HG03558 (cell line): ENCODE measurements around the gene TRPV5.

Source experiments
- ATAC-seq: cut with Tn5 transposase; IDR thresholded peaks from one replicate; pipeline ENCODE4 v1.9.1; 2021; ENCODE audit warnings: moderate number of reproducible peaks; ENCODE audit not compliant: unreplicated experiment; ENCODE audit errors: extremely low read depth

The TRPV5 gene

GRCh38 chr7:142941541-142941940, 8.0 kb upstream of the TRPV5 start:
- ATAC-seq, result no peak

- ATAC-seq, result no peak
Measured at GRCh38 chr7:142940966-142941535, 7.5 kb upstream of the TRPV5 start.

GRCh38 chr7:142939226-142939910, 5.8 kb upstream of the TRPV5 start, which contains the start of gene LLCFC1:
Gene LLCFC1, plus strand, starts transcription at chr7:142939484. Its CDS starts 138 bp downstream, at chr7:142939622.
- ATAC-seq, result no peak

GRCh38 chr7:142938611-142939010, 5.1 kb upstream of the TRPV5 start:
- no peak for ATAC-seq

GRCh38 chr7:142935941-142936565, 2.5 kb upstream of the TRPV5 start:
- no peak for ATAC-seq

GRCh38 chr7:142934056-142934455, 510 bp upstream of the TRPV5 start:
- no peak for ATAC-seq

GRCh38 chr7:142933092-142933475, 462 bp downstream of the TRPV5 start:
- ATAC-seq, result no peak

GRCh38 chr7:142932386-142933091, 1.0 kb downstream of the TRPV5 start:
- ATAC-seq, result no peak

GRCh38 chr7:142930126-142930730, 3.3 kb downstream of the TRPV5 start:
- no peak for ATAC-seq

GRCh38 chr7:142927949-142928348, 5.6 kb downstream of the TRPV5 start:
- no peak for ATAC-seq

GRCh38 chr7:142927085-142927745, 6.3 kb downstream of the TRPV5 start:
- ATAC-seq, result no peak

- ATAC-seq, result no peak
Measured at GRCh38 chr7:142925413-142925812, 8.1 kb downstream of the TRPV5 start.

- ATAC-seq, result no peak
Measured at GRCh38 chr7:142923391-142923790, 10.2 kb downstream of the TRPV5 start.

GRCh38 chr7:142919656-142920055, 13.9 kb downstream of the TRPV5 start:
- no peak for ATAC-seq

- no peak for ATAC-seq
Measured at GRCh38 chr7:142918901-142919300, 14.6 kb downstream of the TRPV5 start.

- no peak for ATAC-seq
Measured at GRCh38 chr7:142917447-142917846, 16.1 kb downstream of the TRPV5 start.

- ATAC-seq, result no peak
Measured at GRCh38 chr7:142916508-142916907, 17.0 kb downstream of the TRPV5 start.

- ATAC-seq, result no peak
Measured at GRCh38 chr7:142915315-142915714, 18.2 kb downstream of the TRPV5 start.

GRCh38 chr7:142914121-142914520, 19.4 kb downstream of the TRPV5 start:
- no peak for ATAC-seq

GRCh38 chr7:142913566-142913965, 20.0 kb downstream of the TRPV5 start:
- ATAC-seq, result no peak
